ENCODE results near the gene INPP5A. TPM values are rescaled to one million over a fixed set of nuclear protein-coding genes. Genes with fewer than 3 reads are reported as not detected.

INPP5A gene
- total and polyA plus RNA-seq, 9 of the 15 experiments (the other 6 are each of a cell fraction or from before 2014, with no cell fraction given), result 0.66 to 11.6 (median 7.7) TPM

- Histone ChIP-seq H3K4me2 (ENCODE audit: insufficient read depth, low read length) (no peak overlapping the region), H3K9me1 (ENCODE audit: control insufficient read depth, insufficient read depth, low read length) (no peaks in the 10 kb centered on the region), H3K4me3 (no peak overlapping the region), H3K9ac (ENCODE audit: insufficient read depth in 1 of 2, low read depth in 2 of 2, low read length in 2 of 2) (no peak overlapping the region), H3K4me1 (replicated peaks in 1 of 2; ENCODE audit: control insufficient read depth in 2 of 2, insufficient read depth in 2 of 2, low read length in 2 of 2) (peaks cover 0 to 7% of the 10 kb centered on the region in 2 experiments; a peak in 1 of 5 replicates), H3K9me3 (replicated peaks; ENCODE audit: control insufficient read depth, insufficient read depth, low read depth, low read length) (no peaks in the 10 kb centered on the region; the same call in 1 of the 2 replicates), H3K79me2 (ENCODE audit: control insufficient read depth, insufficient read depth, low read length) (no peaks in the 10 kb centered on the region), H3K27me3 (ENCODE audit: control insufficient read depth in 2 of 2, insufficient read depth in 2 of 2, low read length in 2 of 2) (no peaks in the 10 kb centered on the region), H3K36me3 (ENCODE audit: control insufficient read depth, insufficient read depth, low read length) (no peaks in the 10 kb centered on the region), H4K20me1 (replicated peaks; ENCODE audit: control insufficient read depth, insufficient read depth, low read length) (no peaks in the 10 kb centered on the region), H2AFZ (ENCODE audit: low read depth, low read length) (no peak overlapping the region), H3K27ac (ENCODE audit: extremely low read depth, low read depth, low read length) (no peak overlapping the region)
- DNase-seq (ENCODE audit: extremely low read depth in 1 of 4, low spot score in 3 of 4), result no peak
- ChIA-PET POLR2A (interaction anchor here (0.5 to 0.7 kb wide), 2 partner anchors 13 to 661 kb away, joined by 3 read pairs; no protein-coding TSS in a partner anchor), CTCF (ENCODE audit: low intra/inter-chr PET ratio) (no interaction called here)
- WGBS (ENCODE audit: insufficient coverage, low coverage, missing lambda C conversion rate), result 97% methylated on average over 14 of the region's 48 CpGs
- TF ChIP-seq ZBTB33 (CRISPR knock-in tag; IDR thresholded peaks at IDR 0.05), result peak; percentile 75; the same call in 1 of the 2 replicates
- no peak for TF ChIP-seq SRSF7 (optimal IDR thresholded peaks at IDR 0.05; ENCODE audit: low read depth, low read length)
- no TSS peak for BruUV-seq (replicated peaks)
- ATAC-seq, result no peak
- in situ Hi-C loops (cut with MboI), result loop anchor here (5.0 kb wide), 1 partner anchor 36 kb away; no protein-coding TSS in a partner anchor
- intact Hi-C loops (cut with micrococcal nuclease), result no loop called here
- no peak for FAIRE-seq
Measured at GRCh38 chr10:132691711-132692153, 154.1 kb downstream of the INPP5A start.

- ChIA-PET CTCF (ENCODE audit: low intra/inter-chr PET ratio) (no interaction called here), POLR2A (interaction anchor here (0.5 to 0.7 kb wide), 3 partner anchors 14 to 661 kb away, joined by 3 read pairs; no protein-coding TSS in a partner anchor)
- no peaks in the 10 kb centered on the region for H3K27me3 ChIP-seq (ENCODE audit: control insufficient read depth in 2 of 2, insufficient read depth in 2 of 2, low read length in 2 of 2)
- no peaks in the 10 kb centered on the region for H3K79me2 ChIP-seq (ENCODE audit: control insufficient read depth, insufficient read depth, low read length)
- no peaks in the 10 kb centered on the region; the same call in 1 of the 2 replicates for H3K9me3 ChIP-seq (replicated peaks; ENCODE audit: control insufficient read depth, insufficient read depth, low read depth, low read length)
- H3K27ac ChIP-seq (ENCODE audit: extremely low read depth, low read depth, low read length), result no peak overlapping the region
- H4K20me1 ChIP-seq (replicated peaks; ENCODE audit: control insufficient read depth, insufficient read depth, low read length), result no peaks in the 10 kb centered on the region
- intact Hi-C loops (cut with micrococcal nuclease) (no loop called here), in situ Hi-C loops (cut with MboI) (loop anchor here (5.0 kb wide), 1 partner anchor 35 kb away; no protein-coding TSS in a partner anchor)
- DNase-seq (ENCODE audit: extremely low read depth in 1 of 4, low spot score in 3 of 4) (no peak), ATAC-seq (no peak), FAIRE-seq (no peak)
- no peak overlapping the region for H2AFZ ChIP-seq (ENCODE audit: low read depth, low read length)
- no peak overlapping the region for H3K9ac ChIP-seq (ENCODE audit: insufficient read depth in 1 of 2, low read depth in 2 of 2, low read length in 2 of 2)
- H3K36me3 ChIP-seq (ENCODE audit: control insufficient read depth, insufficient read depth, low read length), result no peaks in the 10 kb centered on the region
- no peaks in the 10 kb centered on the region for H3K9me1 ChIP-seq (ENCODE audit: control insufficient read depth, insufficient read depth, low read length)
- H3K4me3 ChIP-seq, result no peak overlapping the region
- no peak overlapping the region for H3K4me2 ChIP-seq (ENCODE audit: insufficient read depth, low read length)
- no TSS peak for BruUV-seq (replicated peaks)
- WGBS (ENCODE audit: insufficient coverage, low coverage, missing lambda C conversion rate), result 36% methylated on average over 2 of the region's 2 CpGs
- peaks cover 0 to 4% of the 10 kb centered on the region in 2 experiments; a peak in 1 of 5 replicates for H3K4me1 ChIP-seq (replicated peaks in 1 of 2; ENCODE audit: control insufficient read depth in 2 of 2, insufficient read depth in 2 of 2, low read length in 2 of 2)
- TF ChIP-seq THAP12 (CRISPR knock-in tag; IDR thresholded peaks at IDR 0.05) (no peak), TRIM25 (IDR thresholded peaks at IDR 0.05; ENCODE audit: borderline replicate concordance) (no peak), HBP1 (CRISPR knock-in tag; IDR thresholded peaks at IDR 0.05) (no peak), SIRT6 (IDR thresholded peaks at IDR 0.05; ENCODE audit: low read depth, low read length) (no peak)
Measured at GRCh38 chr10:132692311-132692710, 154.7 kb downstream of the INPP5A start.

Measured in K562 (cell line).